Transverse colon (tissue), 4 donors: ENCODE data around the gene P2RY6. TPM values are rescaled to one million over a fixed set of nuclear protein-coding genes. Genes with fewer than 3 reads are reported as not detected.

ENCODE experiments used
- DNase-seq: peaks from one replicate; pipeline ENCODE4 v3.0.0-alpha.2; 2019
- H3K27ac ChIP-seq, 4 donors: fragments of 200-600 bp; sonication (generic); 2 replicates each; pipeline ENCODE4 v1.5.1; 2016 to 2018; ENCODE audit warnings: inconsistent platforms in 4 of 4
- H3K27me3 ChIP-seq: fragments of 200-600 bp; sonication (generic); 2 replicates; pipeline ENCODE4 v1.5.1; 2017; ENCODE audit warnings: inconsistent platforms
- H3K36me3 ChIP-seq, 4 donors: fragments of 200-600 bp; sonication (generic); 2 replicates each; pipeline ENCODE4 v1.5.1; 2017 to 2019; ENCODE audit warnings: inconsistent platforms in 4 of 4
- H3K4me1 ChIP-seq, 4 donors: fragments of 200-600 bp; sonication (generic); 2 replicates each; pipeline ENCODE4 v1.5.1; 2017 to 2020; ENCODE audit warnings: inconsistent platforms in 4 of 4
- H3K4me3 ChIP-seq, 4 donors: fragments of 200-600 bp; sonication (generic); 1 replicate in 1 of 4; 2 replicates in 3 of 4; pipeline versions ENCODE4 v1.5.1 to v1.6.1; 2017 to 2019; ENCODE audit warnings: inconsistent platforms in 4 of 4
- H3K9me3 ChIP-seq, 2 donors: fragments of 200-600 bp; sonication (generic); 2 replicates each; pipeline ENCODE4 v1.5.1; 2017 to 2019; ENCODE audit warnings: inconsistent platforms in 2 of 2
- CTCF ChIP-seq, 5 experiments: fragments of 200-600 bp in 3 of 5; fragments of 450-650 bp in 2 of 5; sonication (generic) in 3 of 5; IDR thresholded peaks; 1 replicate in 2 of 5; 2 replicates in 3 of 5; pipeline ENCODE4 v1.5.1; 2016 to 2017; ENCODE audit warnings: antibody characterized with exemption in 5 of 5, inconsistent platforms in 3 of 5, mild to moderate bottlenecking in 2 of 5, moderate library complexity in 1 of 5
- EP300 ChIP-seq: sonication (generic); formaldehyde crosslinking; IDR thresholded peaks from one replicate; pipeline ENCODE4 v1.6.1; 2017; ENCODE audit warnings: antibody characterized with exemption, low read depth
- POLR2A ChIP-seq: fragments of 450-650 bp; IDR thresholded peaks from one replicate; pipeline ENCODE4 v1.6.1; 2016; ENCODE audit warnings: antibody characterized with exemption, mild to moderate bottlenecking, moderate library complexity
- POLR2AphosphoS5 ChIP-seq, 3 donors: sonication (generic); formaldehyde crosslinking; IDR thresholded peaks; one replicate each; pipeline ENCODE4 v1.6.1; 2016; ENCODE audit warnings: antibody characterized with exemption in 3 of 3
- WGBS, 2 donors: methylation state at CpG; one replicate each; pipeline ENCODE4 v1.1.5; 2018; ENCODE audit warnings: low coverage in 1 of 2; 5-methylcytosine and 5-hydroxymethylcytosine counted together
- in situ Hi-C, 4 donors: fragments of 200-750 bp; cut with MboI; loops; one replicate each; pipeline versions ENCODE4 v1.15.0 to v1.15.1; 2017; ENCODE audit warnings: low sequenced_read_pairs in 3 of 4, low pct_ligation_motif_present in 1 of 4, low pct_unique_long_range_greater_than_20kb in 1 of 4
- intact Hi-C: fragments of 100-400 bp; cut with DNase I; formaldehyde crosslinking; loops from one replicate; pipeline ENCODE4 v1.15.1; 2023; ENCODE audit warnings: low total_unique reads
- total RNA-seq, 4 donors: library from RNA; depleted of rRNA; stranded (reverse); fragments of >200 nt; gene quantifications; one replicate each; pipeline ENCODE4 v1.1.0, GENCODE V29; 2016

P2RY6 gene
- total RNA-seq, 4 donors from 2014 or later: 1.1 to 1.6 (median 1.4) TPM; not detected in 1

- in situ Hi-C loops: no loop called here
- intact Hi-C loops: loop anchor here (5.0 kb wide), 1 partner anchor 249 kb away; no protein-coding TSS in a partner anchor
- H3K27ac ChIP-seq: no peak overlapping the region
These were observed 45.7 kb upstream of the P2RY6 start for GRCh38 chr11:73226297-73227006.

GRCh38 chr11:73227571-73228211, 44.4 kb upstream of the P2RY6 start:
- no peaks in the 10 kb centered on the region for H3K36me3 ChIP-seq
- intact Hi-C loops: loop anchor here (5.0 kb wide), 1 partner anchor 250 kb away; no protein-coding TSS in a partner anchor
- H3K4me3 ChIP-seq: no peak overlapping the region
- peaks cover 0 to 7% (median 3%) of the 10 kb centered on the region in 4 donors for H3K4me1 ChIP-seq
- H3K9me3 ChIP-seq: no peaks in the 10 kb centered on the region
- peak; percentile 84 for DNase-seq
- in situ Hi-C loops: no loop called here
- WGBS, 2 donors: 40 to 49% methylated on average over 1 to 9 of the region's 12 CpGs
- peak overlapping the region in 1 of 4 donors; percentile 26 for H3K27ac ChIP-seq
- no peaks in the 10 kb centered on the region for H3K27me3 ChIP-seq
- TF ChIP-seq CTCF (IDR thresholded peaks at IDR 0.05) (peak in 4 of 5 experiments; percentile 19 to 66 (median 42)), POLR2AphosphoS5 (IDR thresholded peaks at IDR 0.05) (no peak)

More at GRCh38 chr11:73226297-73227006, 45.7 kb upstream of the P2RY6 start:
- no peaks in the 10 kb centered on the region for H3K27me3 ChIP-seq
- H3K4me3 ChIP-seq: no peak overlapping the region
- no peaks in the 10 kb centered on the region for H3K36me3 ChIP-seq
- H3K4me1 ChIP-seq: peaks cover 0 to 7% (median 3%) of the 10 kb centered on the region in 4 donors
- 80% methylated on average over 8 of the region's 8 CpGs; no CpG with 5 or more reads in 1 of the 2 donors for WGBS, 2 donors
- H3K9me3 ChIP-seq: no peaks in the 10 kb centered on the region
- no peak for DNase-seq
- TF ChIP-seq CTCF (IDR thresholded peaks at IDR 0.05) (no peak), POLR2AphosphoS5 (IDR thresholded peaks at IDR 0.05) (no peak), EP300 (no peak), POLR2A (no peak)

GRCh38 chr11:73228268-73229134, 43.6 kb upstream of the P2RY6 start:
- Histone ChIP-seq H3K4me3 (no peak overlapping the region), H3K4me1 (peaks cover 0 to 12% (median 3%) of the 10 kb centered on the region in 4 donors), H3K36me3 (no peaks in the 10 kb centered on the region), H3K27me3 (no peaks in the 10 kb centered on the region), H3K9me3 (no peaks in the 10 kb centered on the region), H3K27ac (peak overlapping the region in 1 of 4 donors; percentile 26)
- in situ Hi-C loops: no loop called here
- peak; percentile 5 for DNase-seq
- no peak for TF ChIP-seq POLR2AphosphoS5 (IDR thresholded peaks at IDR 0.05)
- no peak for TF ChIP-seq EP300
- no peak for TF ChIP-seq POLR2A
- no peak for TF ChIP-seq CTCF (IDR thresholded peaks at IDR 0.05)
- intact Hi-C loops: loop anchor here (5.0 kb wide), 1 partner anchor 251 kb away; no protein-coding TSS in a partner anchor
- WGBS, 2 donors: 33 to 63% methylated on average over 1 to 4 of the region's 4 CpGs
